Ishikawa (cell line): ENCODE measurements around the gene PPM1K.

ENCODE experiments used
- CEBPB ChIP-seq: IDR thresholded peaks from 2 replicates; pipeline ENCODE4 v1.6.1; 2012
- CREB1 ChIP-seq: IDR thresholded peaks from 2 replicates; pipeline ENCODE4 v1.6.1; 2012; ENCODE audit warnings: low read depth
- EGR1 ChIP-seq: IDR thresholded peaks from 2 replicates; pipeline ENCODE4 v1.6.1; 2012
- EP300 ChIP-seq: IDR thresholded peaks from 2 replicates; pipeline ENCODE4 v1.6.1; 2012; ENCODE audit warnings: borderline replicate concordance
- FOXM1 ChIP-seq: IDR thresholded peaks from 2 replicates; pipeline ENCODE4 v1.6.1; 2012; ENCODE audit warnings: low read depth, borderline replicate concordance
- MAX ChIP-seq: IDR thresholded peaks from 2 replicates; pipeline ENCODE4 v1.6.1; 2012
- NFIC ChIP-seq: IDR thresholded peaks from 2 replicates; pipeline ENCODE4 v1.6.1; 2012
- RAD21 ChIP-seq: IDR thresholded peaks from 2 replicates; pipeline ENCODE4 v1.6.1; 2012; ENCODE audit warnings: low read depth
- TAF1 ChIP-seq: IDR thresholded peaks from 2 replicates; pipeline ENCODE4 v1.6.1; 2012; ENCODE audit warnings: low read depth, mild to moderate bottlenecking
- TCF12 ChIP-seq: IDR thresholded peaks from 2 replicates; pipeline ENCODE4 v1.6.1; 2012; ENCODE audit warnings: low read depth
- TEAD4 ChIP-seq: IDR thresholded peaks from 2 replicates; pipeline ENCODE4 v1.6.1; 2012
- USF1 ChIP-seq: IDR thresholded peaks from 2 replicates; pipeline ENCODE4 v1.6.1; 2012
- YY1 ChIP-seq: IDR thresholded peaks from 2 replicates; pipeline ENCODE4 v1.6.1; 2012; ENCODE audit warnings: low read depth
- ZBTB7A ChIP-seq: IDR thresholded peaks from 2 replicates; pipeline ENCODE4 v1.6.1; 2012; ENCODE audit warnings: low read depth
- TF ChIP-seq, protein P1 (sequence below): IDR thresholded peaks from 2 replicates; pipeline ENCODE4 v1.6.1; 2012; ENCODE audit warnings: low read depth, mild to moderate bottlenecking

PPM1K gene

DNA sequence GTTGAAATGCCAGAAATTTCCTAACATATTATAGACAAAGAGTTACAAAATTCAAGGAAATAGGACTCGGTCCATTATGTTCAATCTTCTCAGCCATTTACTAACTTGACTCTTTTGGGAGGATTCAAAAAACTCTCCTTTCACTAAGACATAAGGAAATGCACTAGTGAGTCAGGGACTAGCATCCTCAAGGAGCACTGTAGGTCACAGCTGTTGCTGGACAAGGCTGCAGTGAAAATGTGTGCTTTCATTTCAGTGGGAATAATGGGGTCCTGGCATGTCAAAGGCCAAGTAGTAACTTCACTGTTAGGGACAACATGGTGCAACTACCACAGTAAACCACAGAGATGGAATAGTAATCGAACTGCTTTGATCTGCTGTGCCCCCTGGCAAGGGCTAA is 69.0 kb downstream of the PPM1K start:
- TF ChIP-seq RAD21 (no peak), TCF12 (no peak), CEBPB (no peak), YY1 (no peak), TEAD4 (no peak), MAX (no peak), TAF1 (no peak), NFIC (no peak), CREB1 (no peak), FOXM1 (no peak)
- TF ChIP-seq, protein P1, sequence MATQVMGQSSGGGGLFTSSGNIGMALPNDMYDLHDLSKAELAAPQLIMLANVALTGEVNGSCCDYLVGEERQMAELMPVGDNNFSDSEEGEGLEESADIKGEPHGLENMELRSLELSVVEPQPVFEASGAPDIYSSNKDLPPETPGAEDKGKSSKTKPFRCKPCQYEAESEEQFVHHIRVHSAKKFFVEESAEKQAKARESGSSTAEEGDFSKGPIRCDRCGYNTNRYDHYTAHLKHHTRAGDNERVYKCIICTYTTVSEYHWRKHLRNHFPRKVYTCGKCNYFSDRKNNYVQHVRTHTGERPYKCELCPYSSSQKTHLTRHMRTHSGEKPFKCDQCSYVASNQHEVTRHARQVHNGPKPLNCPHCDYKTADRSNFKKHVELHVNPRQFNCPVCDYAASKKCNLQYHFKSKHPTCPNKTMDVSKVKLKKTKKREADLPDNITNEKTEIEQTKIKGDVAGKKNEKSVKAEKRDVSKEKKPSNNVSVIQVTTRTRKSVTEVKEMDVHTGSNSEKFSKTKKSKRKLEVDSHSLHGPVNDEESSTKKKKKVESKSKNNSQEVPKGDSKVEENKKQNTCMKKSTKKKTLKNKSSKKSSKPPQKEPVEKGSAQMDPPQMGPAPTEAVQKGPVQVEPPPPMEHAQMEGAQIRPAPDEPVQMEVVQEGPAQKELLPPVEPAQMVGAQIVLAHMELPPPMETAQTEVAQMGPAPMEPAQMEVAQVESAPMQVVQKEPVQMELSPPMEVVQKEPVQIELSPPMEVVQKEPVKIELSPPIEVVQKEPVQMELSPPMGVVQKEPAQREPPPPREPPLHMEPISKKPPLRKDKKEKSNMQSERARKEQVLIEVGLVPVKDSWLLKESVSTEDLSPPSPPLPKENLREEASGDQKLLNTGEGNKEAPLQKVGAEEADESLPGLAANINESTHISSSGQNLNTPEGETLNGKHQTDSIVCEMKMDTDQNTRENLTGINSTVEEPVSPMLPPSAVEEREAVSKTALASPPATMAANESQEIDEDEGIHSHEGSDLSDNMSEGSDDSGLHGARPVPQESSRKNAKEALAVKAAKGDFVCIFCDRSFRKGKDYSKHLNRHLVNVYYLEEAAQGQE = no peak

DNA sequence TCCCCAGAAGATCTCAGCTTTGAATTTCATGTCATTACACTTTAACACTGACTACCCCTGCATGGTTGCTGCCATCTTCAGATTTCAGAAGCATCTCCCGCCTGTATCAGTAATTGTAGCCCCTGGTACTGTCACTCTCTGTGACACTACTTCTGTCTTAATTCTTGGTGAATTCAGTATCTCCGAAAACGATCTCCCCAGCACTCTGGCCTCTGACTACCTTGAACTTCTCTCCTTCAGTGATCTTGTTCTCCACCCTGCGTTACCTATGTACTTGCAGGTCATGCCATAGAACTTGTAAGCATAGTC is 72.2 kb downstream of the PPM1K start:
- TF ChIP-seq YY1 (no peak), CEBPB (no peak), RAD21 (no peak), CREB1 (no peak), TCF12 (no peak), MAX (no peak), EGR1 (no peak), ZBTB7A (no peak), NFIC (no peak), FOXM1 (no peak)

DNA sequence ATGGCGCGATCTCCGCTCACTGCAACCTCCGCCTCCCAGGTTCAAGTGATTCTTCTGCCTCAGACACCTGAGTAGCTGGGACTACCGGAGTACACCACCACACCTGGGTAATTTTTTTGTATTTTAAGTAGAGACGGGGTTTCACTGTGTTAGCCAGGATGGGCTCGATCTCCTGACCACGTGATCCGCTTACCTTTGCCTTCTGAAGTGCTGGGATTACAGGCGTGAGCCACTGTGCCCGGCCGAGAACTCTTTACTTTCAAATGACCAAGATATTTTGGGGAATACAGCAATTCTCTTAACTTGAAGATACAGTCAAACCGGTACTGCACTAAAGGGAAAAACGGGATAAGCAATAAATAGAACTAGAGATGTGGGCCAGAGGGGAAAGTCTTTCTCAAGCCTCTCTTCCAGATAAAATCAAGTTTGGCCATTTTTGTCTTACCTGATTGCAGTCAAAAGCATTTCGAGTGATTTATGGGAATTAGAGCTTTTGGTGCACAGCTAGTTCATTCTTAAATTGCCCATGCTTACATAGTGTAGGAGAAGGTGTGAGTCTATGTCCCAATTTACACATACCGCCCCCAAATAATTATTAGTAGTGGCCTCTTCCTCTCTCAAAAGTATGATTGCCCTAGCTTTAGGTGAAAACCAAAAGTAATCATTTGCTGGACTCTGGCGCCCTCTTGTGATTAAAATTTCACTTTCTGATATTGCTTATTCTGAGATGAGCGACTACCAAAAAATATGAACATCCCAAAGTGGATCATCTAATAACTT is 72.7 kb downstream of the PPM1K start:
- TF ChIP-seq USF1 (no peak), RAD21 (peak; percentile 92)

- TF ChIP-seq, protein P1 = no peak
- TF ChIP-seq TEAD4 = no peak
- no peak for TF ChIP-seq USF1
- TF ChIP-seq TAF1 = no peak
- TF ChIP-seq EP300 = no peak
- TF ChIP-seq NFIC = no peak
- no peak for TF ChIP-seq YY1
- no peak for TF ChIP-seq RAD21
- no peak for TF ChIP-seq CEBPB
- no peak for TF ChIP-seq EGR1
- TF ChIP-seq CREB1 = no peak
- TF ChIP-seq TCF12 = no peak
- TF ChIP-seq MAX = no peak
- TF ChIP-seq FOXM1 = no peak
- TF ChIP-seq ZBTB7A = no peak
Measured at GRCh38 chr4:88208156-88208555, 76.2 kb downstream of the PPM1K start.
